Inflammatory macrophage (primary cell): ENCODE data around the gene ANO1.

Source experiments
- DNase-seq, 2 donors: peaks; one replicate each; pipeline ENCODE4 v3.0.0-alpha.2; 2020 to 2022

ANO1 gene

DNA sequence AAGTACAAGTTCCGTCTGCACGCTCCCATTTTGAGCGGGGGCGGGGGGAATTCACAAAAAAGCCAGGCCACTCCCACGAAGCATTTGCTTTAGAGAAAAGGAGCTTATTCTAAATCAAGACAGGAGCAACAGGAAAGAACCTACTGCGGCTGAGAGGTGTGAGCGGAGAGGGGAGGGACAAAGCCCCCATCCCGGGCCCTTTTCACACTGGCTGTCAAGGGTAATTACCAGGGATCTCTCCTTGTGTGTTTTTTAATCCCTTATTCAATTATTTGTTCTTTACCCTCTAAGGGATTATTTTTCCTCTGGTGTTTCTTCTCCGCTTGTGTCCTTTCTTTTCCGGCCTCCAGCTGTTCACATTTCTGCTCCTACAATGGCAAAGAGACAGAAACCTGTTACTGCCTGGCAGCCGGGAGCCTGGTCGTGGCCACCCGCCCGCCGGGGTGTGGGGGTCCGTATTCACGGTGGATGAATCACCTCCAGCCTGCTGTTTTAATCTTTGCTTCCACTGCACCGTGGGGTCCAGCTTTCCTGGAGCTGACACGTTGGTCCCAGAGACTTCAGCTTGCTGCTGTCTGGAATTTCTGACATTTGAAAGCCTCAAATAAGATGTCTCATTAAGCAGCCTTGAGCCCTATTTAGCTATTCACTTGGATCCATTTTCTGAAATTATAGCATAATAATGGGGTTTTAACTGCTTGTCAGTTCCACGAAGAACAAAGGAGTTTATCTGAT is 63.5 kb downstream of the ANO1 start:
- no peak for DNase-seq

DNA sequence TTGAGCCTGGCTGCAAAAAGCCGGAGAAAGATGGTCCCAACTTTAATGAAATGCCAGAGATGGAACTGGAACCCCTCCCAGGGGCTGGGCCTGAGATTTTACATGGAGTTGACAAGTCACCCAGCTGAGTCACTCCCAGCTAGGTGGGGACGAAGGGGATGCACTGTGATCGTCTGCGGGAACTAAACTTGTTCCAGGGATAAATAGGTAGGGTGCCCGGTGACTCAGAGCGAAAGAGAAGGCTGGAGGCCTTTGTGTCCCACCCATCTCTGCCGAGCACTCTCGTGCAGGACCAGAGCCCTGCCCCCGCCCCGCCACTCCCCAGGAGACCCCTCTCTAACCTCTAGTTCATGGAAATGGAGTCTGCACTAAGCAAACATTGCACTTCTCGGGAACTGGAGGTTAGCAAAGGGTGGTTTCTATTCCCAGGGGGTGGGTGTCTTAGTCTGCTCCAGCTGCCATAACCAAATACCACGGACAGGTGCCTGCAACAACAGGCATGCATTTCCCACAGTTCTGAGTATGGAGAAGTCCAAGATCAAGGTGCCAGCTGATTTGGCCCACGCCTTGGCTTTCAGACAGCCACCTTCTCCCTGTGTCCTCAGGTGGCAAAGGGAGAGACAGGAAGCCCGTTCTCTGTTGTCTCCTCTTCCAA is 64.2 kb downstream of the ANO1 start:
- no peak for DNase-seq

DNA sequence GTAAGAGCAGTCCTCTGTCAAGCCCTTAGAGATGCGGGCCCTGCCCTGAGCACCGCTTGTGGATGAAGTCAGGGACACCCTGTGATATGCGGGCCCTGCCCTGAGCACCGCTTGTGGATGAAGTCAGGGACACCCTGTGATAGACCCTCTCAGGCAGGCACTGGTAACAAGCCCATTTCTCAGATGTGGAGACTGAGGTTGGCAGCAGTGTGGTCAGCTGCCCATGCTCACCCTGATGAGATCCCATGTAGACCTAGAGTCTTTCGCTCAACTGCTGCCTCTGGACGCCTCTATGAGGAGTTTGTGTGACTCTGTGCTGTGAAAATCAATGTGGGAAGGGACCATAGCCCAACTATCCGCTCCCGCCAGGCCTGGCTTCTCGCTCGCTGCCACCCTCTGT is 66.1 kb downstream of the ANO1 start:
- DNase-seq, result no peak

DNA sequence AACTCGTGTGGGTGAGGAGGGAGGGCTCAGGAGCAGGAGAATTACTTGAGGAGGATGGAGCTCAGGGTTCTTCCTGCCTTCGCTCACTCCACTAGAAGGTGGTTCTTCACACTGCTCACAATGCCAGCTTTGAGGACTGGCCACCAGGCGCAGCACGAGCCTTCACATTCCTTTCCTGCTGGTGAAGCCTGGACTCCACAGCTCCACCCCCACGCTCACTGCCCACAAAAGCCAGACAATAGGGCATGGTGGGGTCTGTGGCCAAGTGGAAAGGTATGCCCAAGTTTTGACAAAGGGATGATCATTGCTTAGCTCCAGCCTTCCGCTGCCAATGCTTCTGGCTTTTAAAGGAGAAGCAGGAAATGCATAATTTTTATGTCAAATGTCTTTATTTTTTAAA is 67.0 kb downstream of the ANO1 start:
- no peak for DNase-seq

DNA sequence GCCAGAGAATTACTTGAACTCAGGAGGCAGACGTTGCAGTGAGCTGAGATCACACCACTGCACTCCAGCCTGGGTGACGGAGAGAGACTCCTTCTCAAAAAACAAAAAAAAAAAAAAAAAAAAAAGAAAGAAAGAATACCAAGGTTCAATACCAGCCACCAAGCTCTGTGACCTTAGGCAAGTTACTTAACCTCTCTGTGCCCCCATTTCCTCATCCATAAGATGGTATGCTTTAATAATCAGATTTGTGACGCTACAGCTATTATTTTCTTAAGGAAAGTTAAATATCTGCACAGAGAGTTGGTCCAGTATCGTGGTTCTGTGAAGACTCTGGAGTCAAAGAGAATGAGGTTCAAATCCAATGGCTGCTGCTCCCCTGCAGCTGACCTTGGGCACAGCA is 67.7 kb downstream of the ANO1 start:
- DNase-seq, result no peak

DNA sequence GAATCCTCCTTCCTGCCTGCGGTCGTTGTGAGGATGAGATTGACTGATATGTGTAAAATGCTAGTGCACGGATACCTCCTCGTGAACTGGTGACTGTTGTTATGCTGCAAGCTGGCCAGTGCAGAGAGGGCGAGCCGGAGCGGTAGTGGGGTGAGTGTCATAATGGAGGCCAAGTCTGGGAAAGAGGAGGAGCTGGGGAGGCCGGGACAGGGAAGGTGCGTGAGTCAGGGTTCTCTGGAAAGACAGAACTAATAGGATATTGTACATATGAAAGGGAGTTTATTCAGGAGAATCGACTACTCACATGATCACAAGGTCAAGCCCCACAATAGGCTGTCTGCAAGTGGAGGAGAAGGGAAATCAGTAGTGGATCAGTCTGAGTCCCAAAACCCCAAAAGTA is 68.2 kb downstream of the ANO1 start:
- DNase-seq, result no peak

DNA sequence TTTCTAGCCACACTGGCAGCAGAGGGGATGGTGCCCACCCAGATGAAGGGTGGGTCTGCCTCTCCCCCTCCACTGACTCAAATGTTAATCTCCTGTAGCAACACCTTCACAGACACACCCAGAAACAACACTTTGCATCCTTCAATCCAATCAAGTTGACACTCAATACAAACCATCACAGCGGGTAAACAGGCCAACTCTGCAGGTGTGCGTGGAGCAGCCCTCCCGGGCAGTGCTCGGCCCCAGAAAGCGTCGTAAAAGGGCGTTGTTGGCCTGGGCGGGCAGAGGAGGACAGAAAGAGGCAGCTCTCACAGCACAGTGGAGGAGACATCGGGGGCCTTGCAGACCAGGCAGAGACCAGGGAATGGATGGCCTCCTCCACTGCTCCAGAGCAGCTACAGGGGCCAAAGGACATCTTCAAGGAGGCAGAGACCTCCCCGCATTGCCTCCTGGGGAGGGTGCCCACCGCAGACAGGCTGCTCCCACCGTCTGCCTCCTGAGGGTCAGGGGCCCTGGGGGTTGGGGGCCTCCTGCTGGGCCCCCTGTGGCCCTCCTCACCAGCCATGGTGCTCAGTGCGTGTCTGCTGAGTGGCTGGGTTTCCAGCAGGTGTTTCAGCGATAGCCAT is 68.9 kb downstream of the ANO1 start:
- DNase-seq, result no peak

DNA sequence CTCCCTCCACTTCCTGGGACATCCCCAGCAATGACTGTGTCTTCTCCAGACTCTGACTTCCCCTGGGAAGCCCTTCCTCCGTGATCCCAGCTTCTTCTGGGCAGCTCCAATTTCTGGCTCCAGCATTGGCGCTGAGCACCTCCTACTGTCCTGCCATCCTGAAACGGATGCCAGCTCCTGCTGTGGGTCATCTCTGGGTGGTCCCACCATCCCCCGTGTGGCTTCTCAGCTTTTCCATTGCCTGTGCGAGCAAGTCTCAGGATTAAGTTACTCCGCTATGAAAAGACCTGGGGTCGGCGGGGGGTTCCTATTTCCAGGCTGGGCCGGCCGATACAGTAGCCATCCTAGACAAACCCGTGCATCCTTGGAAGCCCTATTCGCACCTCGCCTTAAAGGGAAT is 69.6 kb downstream of the ANO1 start:
- no peak for DNase-seq

DNA sequence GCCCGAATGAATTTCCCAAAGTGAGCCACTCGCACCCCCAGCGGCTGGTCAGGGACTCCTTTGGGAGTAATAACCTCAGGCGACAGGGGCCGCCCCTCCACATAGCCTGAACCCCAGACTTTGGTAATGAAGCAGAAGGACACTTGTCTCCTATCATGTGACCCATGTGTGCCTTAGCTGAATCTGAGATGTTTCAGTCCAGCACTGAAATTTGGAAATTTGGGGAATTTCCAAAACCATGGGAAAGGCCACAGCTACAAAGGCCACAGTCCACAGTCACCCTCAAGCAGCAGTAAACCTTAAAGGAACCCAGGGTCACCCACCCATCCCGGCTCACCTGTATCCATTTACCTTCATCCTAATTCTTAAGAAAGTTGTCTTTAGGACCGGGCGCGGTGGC is 73.6 kb downstream of the ANO1 start:
- DNase-seq, result no peak

DNA sequence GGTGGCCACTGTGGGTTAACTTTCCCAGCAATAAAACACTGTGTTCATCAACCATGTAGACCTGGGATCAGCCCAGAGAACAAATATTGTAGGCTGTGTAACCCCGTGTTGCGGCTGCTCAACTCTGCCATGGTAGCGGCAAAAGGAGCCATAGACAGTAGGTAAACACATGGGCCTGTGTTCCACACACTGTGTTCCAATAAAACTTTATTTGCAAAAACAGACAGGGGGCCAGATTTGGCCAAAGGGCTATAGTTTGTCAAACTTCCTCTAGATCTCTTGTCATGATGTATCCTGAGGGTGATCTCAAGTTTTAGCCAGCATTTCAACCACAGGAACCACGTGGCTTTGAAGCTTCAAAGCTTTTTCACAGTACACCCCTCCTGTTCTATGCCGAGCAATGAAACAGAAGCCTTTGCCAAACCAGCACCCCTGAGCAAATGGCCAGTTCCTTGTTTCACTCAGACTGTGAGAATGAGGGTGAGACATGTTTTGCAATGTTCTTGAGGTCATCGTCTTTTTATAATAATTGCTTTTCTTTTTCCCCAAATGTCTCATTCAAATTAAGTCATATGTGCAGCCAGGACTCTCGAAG is 75.1 kb downstream of the ANO1 start:
- DNase-seq, result peak; percentile 4 to 28

DNA sequence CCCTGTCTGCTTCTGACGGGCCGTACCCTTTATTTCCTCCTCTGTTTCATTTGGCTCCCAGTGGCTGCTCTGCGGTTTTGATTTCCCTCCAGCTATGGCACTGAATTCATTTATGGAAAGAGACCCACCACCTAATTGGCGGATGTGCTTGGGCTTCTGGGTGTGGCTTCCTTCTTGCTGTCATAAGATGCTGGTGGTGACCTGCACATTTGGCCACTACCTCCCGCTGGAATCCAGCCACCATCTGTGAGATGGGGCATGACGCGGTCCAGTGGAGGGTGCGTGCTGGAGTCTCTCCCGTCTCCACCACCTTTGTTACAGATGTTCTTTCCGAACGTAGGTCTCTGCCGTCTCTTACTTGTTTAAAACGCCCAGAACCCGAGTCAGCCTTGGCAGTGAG is 77.3 kb downstream of the ANO1 start:
- no peak for DNase-seq

DNA sequence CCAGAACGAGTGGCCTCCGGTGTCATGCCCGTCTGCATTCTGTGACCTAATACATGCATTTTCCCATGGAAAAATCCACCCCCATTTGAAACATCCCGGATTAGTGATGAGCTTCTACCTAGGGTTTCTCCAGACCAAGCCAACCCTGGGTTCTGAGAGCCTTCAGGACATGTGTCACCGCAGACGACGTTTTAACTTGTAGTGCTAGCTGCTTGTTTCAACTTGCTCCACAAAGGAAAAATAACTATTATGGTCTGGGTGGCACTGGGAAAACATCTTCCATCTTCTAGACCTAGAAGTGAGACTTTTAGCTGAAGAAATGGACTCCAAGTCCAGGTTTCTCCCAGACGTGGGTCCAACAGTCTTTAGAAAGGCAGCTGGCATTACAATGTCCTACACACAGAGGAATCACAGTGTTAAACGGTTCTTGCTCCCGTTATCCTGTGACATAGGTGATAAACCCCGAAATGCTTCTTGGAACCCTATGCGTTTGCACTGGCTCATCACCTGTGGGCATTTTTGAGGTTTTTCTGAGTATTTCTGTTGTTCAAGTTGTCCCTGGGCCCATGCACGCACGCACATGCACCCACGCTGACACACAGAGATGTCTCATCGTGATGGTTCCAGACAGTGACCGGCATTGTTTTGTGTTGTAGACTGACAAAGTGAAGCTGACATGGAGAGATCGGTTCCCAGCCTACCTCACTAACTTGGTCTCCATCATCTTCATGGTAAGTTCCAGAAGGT is 78.3 kb downstream of the ANO1 start:
- no peak for DNase-seq

DNA sequence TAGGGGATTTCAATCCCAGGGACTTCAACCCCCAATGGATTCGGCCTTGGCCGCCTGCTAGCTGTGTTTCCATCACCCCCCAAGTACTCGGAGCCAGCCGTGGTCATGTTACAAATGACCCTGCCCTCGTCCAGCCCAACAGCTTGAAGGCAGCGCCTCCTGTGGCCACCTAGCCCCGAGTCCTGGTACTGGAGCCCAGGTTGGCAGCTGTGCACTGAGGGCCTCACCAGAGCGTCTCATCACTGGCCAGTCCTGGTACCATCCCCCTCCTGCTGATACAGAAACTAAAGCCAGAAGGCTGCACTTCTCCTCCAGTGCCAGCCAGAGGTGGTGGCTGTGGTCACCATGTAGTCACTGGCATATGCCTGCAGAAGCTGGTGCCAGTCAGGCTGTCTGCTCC is 80.1 kb downstream of the ANO1 start:
- no peak for DNase-seq

DNA sequence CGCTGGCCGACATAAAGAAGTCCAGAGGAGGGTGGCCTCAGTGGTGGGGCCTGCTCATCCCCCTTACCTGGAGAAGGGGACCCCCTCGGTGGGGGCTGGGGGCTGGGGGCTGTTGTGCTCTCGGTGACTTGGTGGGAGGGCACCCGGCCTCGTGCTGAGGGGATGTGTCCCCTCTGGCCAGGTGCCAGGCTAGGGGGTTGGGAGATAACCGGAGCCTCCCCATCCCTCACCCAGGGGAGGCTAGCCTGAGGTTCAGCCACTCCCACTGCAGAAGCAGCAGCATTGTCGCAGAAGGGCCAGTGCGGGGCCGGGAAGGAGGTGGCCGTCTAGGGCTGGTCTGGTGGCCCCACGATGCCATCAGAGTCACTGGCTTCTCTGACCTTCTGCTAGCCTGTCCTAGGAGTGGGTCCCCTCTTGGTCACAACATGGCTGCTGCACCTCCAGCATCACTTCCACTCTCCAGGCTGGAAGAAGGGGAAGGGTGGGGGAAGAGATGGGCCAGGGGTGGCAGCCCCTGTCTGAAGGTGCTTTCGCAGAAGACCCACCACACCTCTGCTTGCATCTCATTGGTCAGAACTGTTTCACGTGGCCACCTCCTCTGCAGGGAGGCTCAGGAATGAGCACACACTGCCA is 80.8 kb downstream of the ANO1 start:
- DNase-seq, result no peak

DNA sequence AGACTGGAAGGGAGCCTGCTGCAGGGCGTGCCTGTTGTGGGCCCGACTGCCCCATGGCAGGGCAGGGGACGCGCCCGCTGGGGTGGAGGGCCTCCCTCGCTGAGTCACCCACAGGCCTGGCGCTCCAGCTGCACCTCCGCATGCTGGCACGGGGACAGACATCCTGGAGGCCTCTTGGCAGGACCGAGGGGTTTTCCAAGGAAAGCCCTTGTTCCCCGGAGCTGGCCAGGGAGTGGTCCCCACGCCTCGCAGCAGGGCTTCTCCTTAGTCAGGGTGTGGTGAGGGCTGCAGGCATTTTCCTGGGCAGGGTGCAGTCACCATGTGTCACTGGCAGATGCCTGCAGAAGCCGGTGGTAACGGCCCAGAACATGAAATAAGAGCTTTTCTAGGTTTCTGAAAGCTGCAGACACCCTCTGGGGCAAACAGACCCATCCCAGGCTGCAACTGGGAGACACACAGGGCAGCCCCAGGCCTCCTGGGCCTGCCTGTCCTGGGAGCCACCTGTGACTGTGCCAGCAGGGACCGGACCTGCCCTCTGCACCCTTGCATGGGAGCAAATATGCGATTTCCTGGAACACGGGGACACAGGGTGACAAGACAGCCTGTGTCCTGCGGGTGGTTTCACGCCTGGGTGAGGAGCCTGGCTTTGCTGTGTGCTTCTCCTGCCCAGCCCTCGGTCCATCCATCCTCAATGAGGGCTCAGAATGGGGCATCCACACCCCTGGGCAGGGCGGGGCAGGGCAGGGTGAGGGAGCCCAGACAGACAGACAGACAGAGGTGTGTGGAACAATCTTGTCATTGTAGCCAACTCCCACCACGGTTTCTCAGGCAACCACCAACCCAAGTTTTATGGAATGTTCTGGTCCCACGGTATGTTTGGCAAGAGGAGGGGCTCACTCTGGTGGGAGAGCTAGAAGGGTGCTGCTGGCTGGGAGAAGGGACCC is 81.8 kb downstream of the ANO1 start:
- no peak for DNase-seq

DNA sequence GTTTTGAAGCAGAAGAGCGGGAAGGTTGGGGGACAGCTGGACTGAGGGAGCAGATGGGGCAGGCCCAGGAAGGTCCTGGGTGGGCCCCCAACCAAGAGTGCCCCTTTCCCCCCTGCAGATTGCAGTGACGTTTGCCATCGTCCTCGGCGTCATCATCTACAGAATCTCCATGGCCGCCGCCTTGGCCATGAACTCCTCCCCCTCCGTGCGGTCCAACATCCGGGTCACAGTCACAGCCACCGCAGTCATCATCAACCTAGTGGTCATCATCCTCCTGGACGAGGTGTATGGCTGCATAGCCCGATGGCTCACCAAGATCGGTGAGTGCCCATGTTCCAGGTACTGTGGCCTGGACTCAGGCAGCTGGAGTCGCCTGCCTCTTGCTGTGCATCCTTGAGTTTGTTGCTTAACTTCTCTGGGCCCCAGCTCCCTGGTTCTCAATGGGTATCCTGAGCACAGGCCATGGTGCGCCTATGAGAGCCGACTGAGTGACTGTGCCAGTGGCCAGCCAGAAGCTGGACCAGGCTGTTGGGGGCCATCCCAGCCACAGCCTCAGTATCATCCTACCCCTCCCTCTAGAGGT is 83.0 kb downstream of the ANO1 start:
- DNase-seq, result no peak

DNA sequence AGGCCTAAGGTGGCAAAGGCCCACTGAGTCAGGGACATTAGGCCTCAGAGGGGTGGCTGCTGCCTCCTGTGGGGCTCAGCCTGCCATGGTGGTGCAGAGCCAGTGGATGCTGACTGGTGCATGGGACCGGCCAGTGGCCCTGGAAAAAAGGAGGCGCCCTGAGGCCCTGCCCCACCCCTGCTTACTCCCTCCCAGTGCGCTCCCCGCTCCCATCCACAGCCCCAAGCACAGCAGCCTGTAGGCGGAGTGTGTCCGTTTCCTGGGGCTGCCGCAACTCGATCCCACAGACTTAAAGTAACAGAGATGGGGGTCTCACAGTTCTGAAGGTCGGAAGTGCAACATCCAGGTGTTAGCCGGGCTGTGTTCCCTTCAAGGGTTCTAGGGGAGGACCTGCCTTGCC is 86.6 kb downstream of the ANO1 start:
- DNase-seq, result no peak

DNA sequence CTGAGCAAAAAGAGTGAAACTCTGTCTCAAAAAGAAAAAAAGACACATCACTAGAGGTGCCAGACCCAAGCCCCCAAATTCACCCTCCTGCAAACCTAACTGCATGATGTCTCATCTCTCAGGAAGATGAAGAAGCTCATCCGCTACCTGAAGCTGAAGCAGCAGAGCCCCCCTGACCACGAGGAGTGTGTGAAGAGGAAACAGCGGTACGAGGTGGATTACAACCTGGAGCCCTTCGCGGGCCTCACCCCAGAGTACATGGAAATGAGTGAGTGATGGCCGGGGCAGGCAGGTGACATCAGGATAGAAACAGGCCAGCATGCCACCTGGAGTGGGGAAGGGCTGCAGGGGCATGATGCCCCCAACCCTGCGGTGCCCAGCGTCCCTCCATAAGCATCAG is 89.0 kb downstream of the ANO1 start:
- no peak for DNase-seq

DNA sequence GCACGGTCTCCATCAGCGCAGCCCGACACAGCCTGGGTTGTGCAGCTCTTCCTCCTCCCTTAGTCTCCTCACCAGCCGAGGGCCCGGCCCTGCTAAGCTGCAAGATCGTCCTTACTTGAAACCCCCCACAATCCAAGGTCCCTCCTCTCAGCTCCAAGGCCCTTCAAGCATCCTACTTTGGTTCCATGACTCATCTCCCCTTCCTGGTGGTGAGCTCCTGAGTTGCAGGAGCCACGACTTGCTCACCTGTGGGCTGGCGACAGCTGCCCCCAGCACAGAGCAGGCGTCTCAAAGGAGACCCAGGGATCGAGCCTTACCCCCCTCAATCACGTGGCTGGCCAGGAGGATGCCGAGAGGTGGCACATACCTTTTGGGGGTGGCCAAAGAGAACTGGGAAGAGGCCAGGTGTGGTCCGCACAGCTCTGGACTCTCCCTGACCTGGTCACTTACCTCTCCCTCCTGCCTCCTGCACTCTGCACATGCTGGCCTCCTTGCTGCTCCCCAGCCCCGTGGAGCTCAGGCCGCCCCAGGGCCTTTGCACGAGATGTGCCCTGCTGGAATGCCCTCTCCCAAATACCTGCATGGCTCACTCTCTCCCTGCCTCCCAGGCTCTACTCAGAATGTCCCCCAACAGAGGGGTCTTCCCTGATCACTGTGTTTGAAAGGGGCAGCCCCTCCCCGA is 89.7 kb downstream of the ANO1 start:
- DNase-seq, result no peak

DNA sequence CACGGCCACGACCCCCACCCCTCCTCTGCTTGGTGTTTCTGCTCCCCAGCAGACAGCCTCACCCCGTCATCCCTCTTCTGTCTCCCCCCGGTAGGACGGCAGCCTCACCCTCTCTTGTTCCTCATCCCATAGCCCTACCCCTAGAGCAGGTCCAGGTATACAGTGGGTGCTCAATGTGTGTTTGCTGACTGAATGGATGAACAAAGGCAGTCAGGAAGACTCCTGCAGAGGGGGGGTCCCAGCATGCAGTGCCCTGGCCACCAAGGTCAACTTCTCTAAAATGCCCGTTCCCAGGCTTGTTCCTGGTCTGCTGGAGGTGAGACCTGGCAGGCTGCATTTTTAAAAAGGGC is 90.3 kb downstream of the ANO1 start:
- no peak for DNase-seq

DNA sequence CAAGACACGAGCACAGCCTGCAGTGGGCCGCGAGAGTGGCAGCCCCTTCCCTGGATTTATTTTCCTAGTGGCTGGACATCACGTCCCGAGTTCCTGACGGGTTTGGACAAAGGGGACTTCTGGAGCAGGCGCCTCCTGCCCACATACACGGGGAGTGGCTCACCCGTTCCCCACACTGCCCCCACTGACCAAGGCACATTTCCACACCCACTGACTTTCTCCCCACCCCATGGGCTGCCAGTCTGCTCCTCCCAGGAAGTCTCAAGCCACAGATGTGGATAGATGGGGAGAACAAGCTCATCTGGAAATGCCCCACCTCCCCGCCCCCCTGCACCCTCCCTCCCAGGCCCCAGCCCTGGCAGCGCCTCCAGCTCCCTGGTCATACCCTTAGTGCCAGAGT is 91.0 kb downstream of the ANO1 start:
- no peak for DNase-seq
